Body of pancreas (tissue), 4 donors: ENCODE measurements around the gene HOXA11. TPM values are rescaled to one million over a fixed set of nuclear protein-coding genes. Genes with fewer than 3 reads are reported as not detected.
A peak's percentile ranks its signal among the peaks of the same experiment; 100 is the strongest.

Source experiments
- ATAC-seq: fragments of 150-250 bp; one replicate; pipeline ENCODE4 v1.9.1; 2016
- DNase-seq, 4 donors: peaks; one replicate each; pipeline ENCODE4 v3.0.0-alpha.2; 2019
- H3K27ac ChIP-seq, 4 donors: fragments of 200-600 bp; sonication (generic); 1 replicate in 3 of 4; 2 replicates in 1 of 4; pipeline versions ENCODE4 v1.5.1 to v1.6.1; 2016 to 2019; ENCODE audit warnings: mild to moderate bottlenecking in 1 of 4, mixed read lengths in 1 of 4, moderate library complexity in 1 of 4
- H3K27me3 ChIP-seq, 2 donors: fragments of 200-600 bp; sonication (generic); one replicate each; pipeline ENCODE4 v1.6.0; 2016; ENCODE audit warnings: mild to moderate bottlenecking in 1 of 2
- H3K36me3 ChIP-seq, 2 donors: fragments of 200-600 bp; sonication (generic); replicated peaks in 1 of 2; 2 replicates each; pipeline ENCODE4 v1.5.1; 2016; ENCODE audit warnings: low read depth in 2 of 2; ENCODE audit not compliant: insufficient read depth in 1 of 2
- H3K4me1 ChIP-seq: fragments of 200-600 bp; sonication (generic); one replicate; pipeline ENCODE4 v1.6.0; 2016
- H3K4me3 ChIP-seq, 2 donors: fragments of 200-600 bp; sonication (generic); 1 replicate in 1 of 2; 2 replicates in 1 of 2; pipeline ENCODE4 v1.5.1; 2016 to 2019
- H3K9me3 ChIP-seq, 3 donors: fragments of 200-600 bp; sonication (generic); 1 replicate in 2 of 3; 2 replicates in 1 of 3; pipeline ENCODE4 v1.5.1; 2016
- CTCF ChIP-seq, 7 experiments: fragments of 450-650 bp in 4 of 7; fragments of 200-600 bp in 3 of 7; sonication (generic) in 3 of 7; IDR thresholded peaks; one replicate each; pipeline ENCODE4 v1.5.1; 2016 to 2019; ENCODE audit warnings: antibody characterized with exemption in 7 of 7
- POLR2A ChIP-seq, 3 donors: fragments of 450-650 bp; IDR thresholded peaks; one replicate each; pipeline ENCODE4 v1.6.1; 2016; ENCODE audit warnings: antibody characterized with exemption in 3 of 3, mild to moderate bottlenecking in 2 of 3
- WGBS, 2 donors: methylation state at CpG; one replicate each; pipeline ENCODE4 v1.1.5; 2017; 5-methylcytosine and 5-hydroxymethylcytosine counted together
- intact Hi-C: fragments of 100-400 bp; cut with DNase I; formaldehyde crosslinking; loops from one replicate; pipeline ENCODE4 v1.15.1; 2023
- total RNA-seq, 2 donors: library from RNA; depleted of rRNA; stranded (reverse); fragments of >200 nt; gene quantifications; one replicate each; pipeline ENCODE4 v1.1.0, GENCODE V29; 2016

Gene HOXA11
- total RNA-seq, 2 donors from 2014 or later, result not detected

- intact Hi-C loops, result loop anchor here (10.0 kb wide), 3 partner anchors 384 to 904 kb away; no protein-coding TSS in a partner anchor
- Histone ChIP-seq H3K27me3 (peaks cover 0 to 76% of the 10 kb centered on the region in 2 donors), H3K4me3 (no peak overlapping the region), H3K4me1 (peaks cover 37% of the 10 kb centered on the region), H3K36me3 (no peaks in the 10 kb centered on the region), H3K27ac (no peak overlapping the region), H3K9me3 (no peaks in the 10 kb centered on the region)
- ATAC-seq, result no peak
- DNase-seq, result peak in 2 of 4 donors; percentile 2 to 8
- TF ChIP-seq CTCF (IDR thresholded peaks at IDR 0.05), result no peak
- TF ChIP-seq POLR2A (IDR thresholded peaks at IDR 0.05), result no peak
- 23 to 33% methylated on average over 15 of the region's 15 CpGs for WGBS, 2 donors
Measured at GRCh38 chr7:27191161-27191731, 6.2 kb upstream of the HOXA11 start.

GRCh38 chr7:27189997-27190748 is 5.1 kb upstream of the HOXA11 start:
- intact Hi-C loops, result loop anchor here (10.0 kb wide), 3 partner anchors 385 to 905 kb away; no protein-coding TSS in a partner anchor
- DNase-seq, result peak in 1 of 4 donors; percentile 1
- H3K9me3 ChIP-seq, result no peaks in the 10 kb centered on the region
- no peak overlapping the region for H3K4me3 ChIP-seq
- TF ChIP-seq CTCF (IDR thresholded peaks at IDR 0.05), result no peak
- no peak for TF ChIP-seq POLR2A (IDR thresholded peaks at IDR 0.05)
- H3K27me3 ChIP-seq, result peaks cover 7 to 78% of the 10 kb centered on the region in 2 donors
- no peak for ATAC-seq
- H3K4me1 ChIP-seq, result peaks cover 45% of the 10 kb centered on the region
- 19 to 24% methylated on average over 6 to 7 of the region's 7 CpGs for WGBS, 2 donors
- H3K36me3 ChIP-seq, result no peaks in the 10 kb centered on the region
- no peak overlapping the region for H3K27ac ChIP-seq

GRCh38 chr7:27189295-27189996 is 4.4 kb upstream of the HOXA11 start:
- Histone ChIP-seq H3K27me3 (peaks cover 10 to 78% of the 10 kb centered on the region in 2 donors), H3K4me3 (no peak overlapping the region), H3K36me3 (no peaks in the 10 kb centered on the region), H3K9me3 (no peaks in the 10 kb centered on the region), H3K27ac (no peak overlapping the region), H3K4me1 (peaks cover 52% of the 10 kb centered on the region)
- TF ChIP-seq CTCF (IDR thresholded peaks at IDR 0.05), result no peak
- no peak for TF ChIP-seq POLR2A (IDR thresholded peaks at IDR 0.05)
- ATAC-seq (no peak), DNase-seq (peak in 2 of 4 donors; percentile 4 to 10)
- WGBS, 2 donors, result 9 to 32% methylated on average over 3 to 22 of the region's 22 CpGs
- intact Hi-C loops, result no loop called here

- Histone ChIP-seq H3K4me1 (peaks cover 60% of the 10 kb centered on the region), H3K9me3 (no peaks in the 10 kb centered on the region), H3K4me3 (no peak overlapping the region), H3K27me3 (peaks cover 14 to 78% of the 10 kb centered on the region in 2 donors), H3K27ac (no peak overlapping the region), H3K36me3 (no peaks in the 10 kb centered on the region)
- no peak for TF ChIP-seq POLR2A (IDR thresholded peaks at IDR 0.05)
- no peak for TF ChIP-seq CTCF (IDR thresholded peaks at IDR 0.05)
- intact Hi-C loops, result no loop called here
- DNase-seq (peak in 2 of 4 donors; percentile 10), ATAC-seq (no peak)
- 7% methylated on average over 37 to 49 of the region's 49 CpGs for WGBS, 2 donors
Measured at GRCh38 chr7:27188386-27189294, 3.6 kb upstream of the HOXA11 start.
